Spleen (tissue), 11 donors: ENCODE results near the gene CAMK2B. TPM values are rescaled to one million over a fixed set of nuclear protein-coding genes. Genes with fewer than 3 reads are reported as not detected.

Experiments used
- DNase-seq: peaks from one replicate; pipeline ENCODE4 v3.0.0-alpha.2; 2020
- H3K27ac ChIP-seq, 8 donors: fragments of 200-600 bp; sonication (generic) in 7 of 8; 1 replicate in 4 of 8; 2 replicates in 4 of 8; pipeline versions ENCODE4 v1.5.0 to v1.8.0; 2016 to 2021; ENCODE audit warnings: inconsistent platforms in 4 of 8, mild to moderate bottlenecking in 4 of 8, moderate library complexity in 1 of 8
- H3K27me3 ChIP-seq, 7 donors: fragments of 200-600 bp; sonication (generic) in 6 of 7; replicated peaks in 1 of 7; 1 replicate in 4 of 7; 2 replicates in 3 of 7; pipeline versions ENCODE4 v1.5.0 to v1.8.0; 2016 to 2021; ENCODE audit warnings: inconsistent platforms in 3 of 7, mild to moderate bottlenecking in 1 of 7
- H3K36me3 ChIP-seq, 6 donors: fragments of 200-600 bp; sonication (generic) in 5 of 6; 1 replicate in 4 of 6; 2 replicates in 2 of 6; pipeline versions ENCODE4 v1.5.0 to v1.8.0; 2016 to 2021; ENCODE audit warnings: inconsistent platforms in 2 of 6
- H3K4me1 ChIP-seq, 6 donors: fragments of 200-600 bp; sonication (generic) in 5 of 6; 1 replicate in 3 of 6; 2 replicates in 3 of 6; pipeline versions ENCODE4 v1.5.0 to v1.8.0; 2016 to 2021; ENCODE audit warnings: inconsistent platforms in 3 of 6
- H3K4me3 ChIP-seq, 8 donors: fragments of 200-600 bp; sonication (generic) in 7 of 8; 1 replicate in 4 of 8; 2 replicates in 4 of 8; pipeline versions ENCODE4 v1.5.0 to v1.8.0; 2016 to 2021; ENCODE audit warnings: inconsistent platforms in 4 of 8, mild to moderate bottlenecking in 4 of 8, moderate library complexity in 2 of 8
- H3K9me3 ChIP-seq, 8 donors: fragments of 200-600 bp; sonication (generic) in 7 of 8; 1 replicate in 4 of 8; 2 replicates in 4 of 8; pipeline versions ENCODE4 v1.5.0 to v1.8.0; 2016 to 2021; ENCODE audit warnings: inconsistent platforms in 4 of 8
- CTCF ChIP-seq, 11 experiments: fragments of 200-600 bp in 7 of 11; fragments of 450-650 bp in 4 of 11; sonication (generic) in 4 of 11; IDR thresholded peaks in 8 of 11; conservative IDR thresholded peaks in 3 of 11; 1 replicate in 7 of 11; 2 replicates in 4 of 11; pipeline versions ENCODE4 v1.4.0 to v1.8.0; 2016 to 2021; ENCODE audit warnings: antibody characterized with exemption in 11 of 11, inconsistent platforms in 4 of 11, mild to moderate bottlenecking in 1 of 11
- POLR2A ChIP-seq, 3 donors: fragments of 450-650 bp; IDR thresholded peaks; one replicate each; pipeline ENCODE4 v1.5.1; 2017; ENCODE audit warnings: antibody characterized with exemption in 3 of 3, mild to moderate bottlenecking in 1 of 3
- POLR2AphosphoS5 ChIP-seq, 3 donors: sonication (generic); formaldehyde crosslinking; IDR thresholded peaks; one replicate each; pipeline ENCODE4 v1.5.1; 2017; ENCODE audit warnings: antibody characterized with exemption in 3 of 3
- WGBS, 5 donors: extraction: QIAGEN DNeasy Blood & Tissue Kit in 3 of 5; methylation state at CpG; one replicate each; pipeline versions ENCODE4 v1.1.5 to v1.1.7; 2013 to 2018; 5-methylcytosine and 5-hydroxymethylcytosine counted together
- intact Hi-C: fragments of 100-400 bp; cut with DNase I; formaldehyde crosslinking; loops from one replicate; pipeline ENCODE4 v1.15.0; 2023; ENCODE audit warnings: low total_unique reads
- polyA plus RNA-seq, 3 donors: library from polyadenylated mRNA; stranded (reverse); fragments of 200-250 nt; gene quantifications; one replicate each; pipeline ENCODE4 v1.2.1, GENCODE V29; 2013
- total RNA-seq, 7 donors: library from RNA; depleted of rRNA in 3 of 7; stranded (reverse); fragments of >200 nt in 3 of 7; fragmentation: NEBNext Ultra II Directional in 4 of 7; extraction: Animal tissue kit (Norgen Biotek cat#: 25700) in 4 of 7; gene quantifications; one replicate each; pipeline versions ENCODE4 v1.1.0 to v1.2.1, GENCODE V29; 2016 to 2021
- donor health status: healthy with polysubstance abuse.
- donor health status: DM: no; HTN: no; CAD: no; lungs with moderate emphysema.
- donor health status: DM: no; HTN: no; CAD: no.
- donor health status: Bipolar disorder and iron deficiency.
- donor health status: healthy.
- donor health status: DM: no; HTN: no; CAD: no.
- donor health status: DM: yes; HTN: yes; CAD: no.

The CAMK2B gene
- total and polyA plus RNA-seq, 10 donors = 0.20 to 2.9 (median 0.61) TPM; not detected in 2

- intact Hi-C loops = no loop called here
- no peak for TF ChIP-seq POLR2A (IDR thresholded peaks at IDR 0.05)
- TF ChIP-seq POLR2AphosphoS5 (IDR thresholded peaks at IDR 0.05) = no peak
- no peak for TF ChIP-seq CTCF (IDR thresholded peaks at IDR 0.05 in 8 of 11, conservative IDR thresholded peaks at IDR 0.05 in 3 of 11)
These were observed 50.2 kb downstream of the CAMK2B start for GRCh38 chr7:44275146-44275545.

GRCh38 chr7:44274623-44274975, 50.8 kb downstream of the CAMK2B start:
- H3K4me1 ChIP-seq = no peaks in the 10 kb centered on the region
- H3K9me3 ChIP-seq = no peaks in the 10 kb centered on the region
- no peak overlapping the region for H3K4me3 ChIP-seq
- H3K27ac ChIP-seq = no peak overlapping the region
- intact Hi-C loops = no loop called here
- peak; percentile 40 for DNase-seq
- TF ChIP-seq CTCF (IDR thresholded peaks at IDR 0.05 in 8 of 11, conservative IDR thresholded peaks at IDR 0.05 in 3 of 11) = no peak
- no peak for TF ChIP-seq POLR2AphosphoS5 (IDR thresholded peaks at IDR 0.05)
- TF ChIP-seq POLR2A (IDR thresholded peaks at IDR 0.05) = no peak
- H3K27me3 ChIP-seq = peaks cover 0 to 13% (median 0%) of the 10 kb centered on the region in 7 donors
- WGBS, 5 donors = 85 to 98% (median 96%) methylated on average over 3 of the region's 3 CpGs
- no peaks in the 10 kb centered on the region for H3K36me3 ChIP-seq

More at GRCh38 chr7:44275146-44275545, 50.2 kb downstream of the CAMK2B start:
- no peaks in the 10 kb centered on the region for H3K36me3 ChIP-seq
- no peak overlapping the region for H3K27ac ChIP-seq
- DNase-seq = peak; percentile 44
- H3K27me3 ChIP-seq = peaks cover 0 to 13% (median 0%) of the 10 kb centered on the region in 7 donors
- no peaks in the 10 kb centered on the region for H3K9me3 ChIP-seq
- H3K4me1 ChIP-seq = no peaks in the 10 kb centered on the region
- WGBS, 5 donors = 88 to 95% (median 92%) methylated on average over 7 of the region's 7 CpGs
- no peak overlapping the region for H3K4me3 ChIP-seq

GRCh38 chr7:44273681-44274622, 51.4 kb downstream of the CAMK2B start:
- TF ChIP-seq CTCF (IDR thresholded peaks at IDR 0.05 in 8 of 11, conservative IDR thresholded peaks at IDR 0.05 in 3 of 11) = no peak
- no peak for TF ChIP-seq POLR2A (IDR thresholded peaks at IDR 0.05)
- no peak for TF ChIP-seq POLR2AphosphoS5 (IDR thresholded peaks at IDR 0.05)
- no peaks in the 10 kb centered on the region for H3K4me1 ChIP-seq
- intact Hi-C loops = no loop called here
- no peak overlapping the region for H3K27ac ChIP-seq
- 83 to 92% (median 86%) methylated on average over 22 of the region's 22 CpGs for WGBS, 5 donors
- no peak overlapping the region for H3K4me3 ChIP-seq
- H3K9me3 ChIP-seq = no peaks in the 10 kb centered on the region
- H3K36me3 ChIP-seq = no peaks in the 10 kb centered on the region
- peaks cover 0 to 13% (median 0%) of the 10 kb centered on the region in 7 donors for H3K27me3 ChIP-seq
- DNase-seq = peak; percentile 50

GRCh38 chr7:44272981-44273380, 52.4 kb downstream of the CAMK2B start:
- H3K4me1 ChIP-seq = no peaks in the 10 kb centered on the region
- H3K9me3 ChIP-seq = no peaks in the 10 kb centered on the region
- no peak for DNase-seq
- TF ChIP-seq POLR2A (IDR thresholded peaks at IDR 0.05) (no peak), POLR2AphosphoS5 (IDR thresholded peaks at IDR 0.05) (no peak), CTCF (IDR thresholded peaks at IDR 0.05 in 8 of 11, conservative IDR thresholded peaks at IDR 0.05 in 3 of 11) (no peak)
- no peak overlapping the region for H3K4me3 ChIP-seq
- 81 to 93% (median 90%) methylated on average over 4 to 6 of the region's 6 CpGs for WGBS, 5 donors
- intact Hi-C loops = no loop called here
- no peak overlapping the region for H3K27ac ChIP-seq
- peaks cover 0 to 13% (median 0%) of the 10 kb centered on the region in 7 donors for H3K27me3 ChIP-seq
- H3K36me3 ChIP-seq = no peaks in the 10 kb centered on the region
